ENCODE data around the gene CREB5.
"Not testable (repeated sequence)": the region's sequence is repeated elsewhere in the genome, so short reads cannot be mapped to it uniquely, and the experiment has no call there.

CREB5 gene

GRCh38 chr7:28793381-28794085 lies 381.2 kb downstream of the CREB5 start:
- DNase-seq: no peak

GRCh38 chr7:28798274-28798673 lies 386.0 kb downstream of the CREB5 start:
- DNase-seq: no peak

- DNase-seq: no peak
Measured at GRCh38 chr7:28799619-28800018, 387.3 kb downstream of the CREB5 start.

- no peak for DNase-seq
Measured at GRCh38 chr7:28800150-28800549, 387.8 kb downstream of the CREB5 start.

- no peak for DNase-seq
Measured at GRCh38 chr7:28802450-28802849, 390.1 kb downstream of the CREB5 start.

- no peak for DNase-seq
Measured at GRCh38 chr7:28804157-28804556, 391.8 kb downstream of the CREB5 start.

- DNase-seq: no peak
Measured at GRCh38 chr7:28804990-28805389, 392.7 kb downstream of the CREB5 start.

- DNase-seq: no peak
Measured at GRCh38 chr7:28806841-28807240, 394.5 kb downstream of the CREB5 start.

GRCh38 chr7:28807396-28807994 lies 395.2 kb downstream of the CREB5 start:
- no peak for DNase-seq

GRCh38 chr7:28808796-28809533 lies 396.6 kb downstream of the CREB5 start:
- DNase-seq: no peak

GRCh38 chr7:28811008-28811407 lies 398.7 kb downstream of the CREB5 start:
- no peak for DNase-seq

- DNase-seq: no peak
Measured at GRCh38 chr7:28811701-28812430, 399.5 kb downstream of the CREB5 start.

GRCh38 chr7:28812616-28813015 lies 400.3 kb downstream of the CREB5 start:
- no peak for DNase-seq

GRCh38 chr7:28813243-28813962 lies 401.1 kb downstream of the CREB5 start:
- DNase-seq: no peak

GRCh38 chr7:28815369-28815927 lies 403.1 kb downstream of the CREB5 start:
- DNase-seq: no peak

- DNase-seq: no peak
Measured at GRCh38 chr7:28815928-28816373, 403.6 kb downstream of the CREB5 start.

GRCh38 chr7:28818996-28819395 lies 406.7 kb downstream of the CREB5 start:
- no peak for DNase-seq

GRCh38 chr7:28823582-28823981 lies 411.3 kb downstream of the CREB5 start:
- DNase-seq: no peak

- not testable (repeated sequence) for DNase-seq
Measured at GRCh38 chr7:28825817-28826448, 413.6 kb downstream of the CREB5 start.

GRCh38 chr7:28830846-28831245 lies 418.5 kb downstream of the CREB5 start:
- DNase-seq: no peak

- DNase-seq: no peak
Measured at GRCh38 chr7:28832669-28833068, 420.4 kb downstream of the CREB5 start.

- DNase-seq: no peak
Measured at GRCh38 chr7:28835800-28836199, 423.5 kb downstream of the CREB5 start.
